PFSK-1 (cell line): ENCODE data around the gene CHRNE.

Source experiments
- POLR2AphosphoS5 ChIP-seq: IDR thresholded peaks from 2 replicates; pipeline ENCODE4 v1.6.1; 2012; ENCODE audit warnings: low read depth, mild to moderate bottlenecking, control low read depth, low read length, moderate library complexity
- SIN3A ChIP-seq: IDR thresholded peaks from 2 replicates; pipeline ENCODE4 v1.6.1; 2012; ENCODE audit warnings: mild to moderate bottlenecking, low read length, moderate library complexity, borderline replicate concordance; ENCODE audit not compliant: insufficient read depth
- TAF1 ChIP-seq: IDR thresholded peaks from 2 replicates; pipeline ENCODE4 v1.6.1; 2012; ENCODE audit warnings: low read length, control low read depth, borderline replicate concordance; ENCODE audit not compliant: insufficient read depth

- TF ChIP-seq POLR2AphosphoS5: no peak
- TF ChIP-seq SIN3A: no peak
- TF ChIP-seq TAF1: no peak
These were observed 50.2 kb downstream of the CHRNE start for GRCh38 chr17:4852567-4853207.
